GM21390 (cell line): ENCODE measurements around the gene TMEM81.

Source experiments
- ATAC-seq: cut with Tn5 transposase; IDR thresholded peaks from one replicate; pipeline ENCODE4 v1.9.1; 2021; ENCODE audit not compliant: unreplicated experiment

The TMEM81 gene

GRCh38 chr1:205084360-205084759 lies at the start of gene TMEM81:
TMEM81 (minus strand) TSS chr1:205084460; CDS start chr1:205084320, 140 bp downstream.
- no peak for ATAC-seq

- ATAC-seq, result no peak
Observed at GRCh38 chr1:205133287-205133686, 49.0 kb upstream of the TMEM81 start.

DNA sequence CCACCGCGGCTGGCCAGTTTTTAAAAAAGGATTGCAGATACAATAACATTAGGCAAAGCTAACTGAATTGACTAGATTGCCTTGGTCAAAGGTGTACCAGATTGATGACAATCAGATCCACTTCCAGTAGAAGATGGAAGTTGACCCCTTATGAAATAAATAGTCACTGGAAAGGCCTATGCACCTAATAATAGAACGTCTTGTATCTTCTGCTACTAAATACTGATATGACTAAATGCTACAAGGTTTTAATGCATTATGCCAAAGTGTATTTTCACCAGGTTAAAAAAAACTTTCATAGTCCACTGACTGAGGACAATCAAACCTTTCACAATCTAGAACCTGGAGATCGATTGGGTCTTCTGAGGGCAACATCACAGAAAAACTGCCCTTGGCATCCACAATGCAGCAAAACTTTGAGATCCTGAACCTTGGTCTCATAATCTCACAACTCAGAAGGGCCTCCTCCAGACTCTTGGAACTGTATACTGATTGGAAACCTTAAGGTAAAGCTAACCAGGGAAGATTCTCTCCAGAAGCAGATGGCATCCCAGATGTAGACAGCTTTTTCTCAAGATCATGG lies 45.3 kb upstream of the TMEM81 start:
- no peak for ATAC-seq

DNA sequence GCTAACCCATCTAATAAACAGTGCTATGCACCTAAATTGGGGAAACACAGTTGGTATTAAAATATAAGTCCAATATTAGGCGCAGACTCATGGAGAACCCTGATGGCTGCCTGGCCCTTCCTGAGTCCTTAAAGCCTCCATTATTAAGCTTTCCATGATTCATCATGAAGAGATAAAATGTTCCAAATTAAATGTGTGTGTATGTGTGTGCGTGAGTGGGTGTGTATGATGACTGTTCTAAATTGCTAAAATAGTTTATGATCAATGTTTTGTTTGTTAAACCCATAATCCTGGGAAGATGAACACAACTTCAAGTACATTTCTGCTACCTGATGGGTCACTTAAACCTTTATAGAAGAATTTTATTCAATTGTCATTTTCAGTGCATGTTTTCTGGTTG lies 43.8 kb upstream of the TMEM81 start:
- ATAC-seq, result no peak

DNA sequence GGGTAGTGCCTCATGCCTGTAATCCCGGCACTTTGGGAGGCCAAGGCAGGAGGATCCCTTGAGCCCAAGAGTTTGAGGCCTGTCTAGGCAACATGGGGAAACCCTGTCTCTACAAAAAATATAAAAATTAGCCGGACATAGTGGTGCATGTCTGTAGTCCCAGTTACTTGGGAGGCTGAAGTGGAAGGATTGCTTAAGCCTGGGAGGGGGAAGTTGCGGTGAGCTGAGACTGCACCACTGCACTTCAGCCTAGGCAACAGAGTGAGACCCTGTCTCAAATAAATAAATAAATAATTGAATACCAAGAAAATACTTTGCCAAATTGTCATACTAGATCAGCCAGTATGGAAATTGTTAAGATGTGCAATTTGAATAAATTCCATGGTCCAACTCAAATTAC lies 43.4 kb upstream of the TMEM81 start:
- no peak for ATAC-seq

GRCh38 chr1:205124726-205125125 lies 40.5 kb upstream of the TMEM81 start:
- ATAC-seq, result no peak

GRCh38 chr1:205122489-205122882 lies 38.2 kb upstream of the TMEM81 start:
- no peak for ATAC-seq

DNA sequence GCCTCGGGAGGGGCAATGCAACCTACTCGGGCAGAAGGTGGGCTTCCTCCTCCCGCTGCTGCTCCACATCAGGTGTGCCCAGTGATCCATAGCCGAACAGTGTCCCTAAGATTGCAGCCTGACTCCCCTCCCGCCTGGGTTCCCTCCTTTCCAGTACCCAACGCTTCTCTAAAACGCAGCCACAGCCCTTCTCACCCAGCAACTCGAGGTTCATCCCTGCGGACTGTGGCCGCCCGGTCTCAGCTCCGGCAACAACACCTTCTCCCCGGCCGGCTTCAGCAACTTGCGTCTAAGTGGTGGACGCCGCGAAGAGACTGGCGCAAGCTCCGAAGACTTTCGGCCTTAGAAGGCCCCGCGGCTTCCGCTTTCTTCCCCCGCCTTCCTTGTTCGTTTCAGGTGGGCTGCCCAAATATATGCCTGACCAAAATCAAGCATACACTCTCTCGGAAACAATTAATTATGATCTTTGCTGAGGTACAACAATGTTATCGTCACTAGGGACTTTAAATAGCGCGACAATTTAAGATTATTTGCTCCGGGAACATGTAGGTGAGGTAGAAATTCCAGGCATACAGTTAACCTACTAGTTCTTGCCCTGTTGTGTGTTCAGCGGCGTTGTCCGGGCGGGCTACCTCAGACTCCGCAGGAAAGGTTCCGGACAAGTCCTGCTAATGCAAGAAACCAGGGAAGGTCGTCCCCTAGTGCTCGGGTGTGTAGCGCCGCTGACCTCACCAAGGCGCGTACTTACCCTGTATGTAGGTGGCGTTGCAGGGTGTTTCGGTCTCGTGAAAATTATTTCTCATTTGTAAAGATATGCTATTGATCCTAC lies 37.6 kb upstream of the TMEM81 start, which contains the start of gene RBBP5:
Gene RBBP5, minus strand, starts transcription at position 319 of the 829 bp plus-strand sequence. Its CDS starts 105 bp downstream, at position 214.
- ATAC-seq, result peak; percentile 93

- ATAC-seq, result no peak
Observed at GRCh38 chr1:205118752-205119151, 34.5 kb upstream of the TMEM81 start.

GRCh38 chr1:205111354-205111753 lies 27.1 kb upstream of the TMEM81 start:
- no peak for ATAC-seq

- no peak for ATAC-seq
Observed at GRCh38 chr1:205109711-205110110, 25.5 kb upstream of the TMEM81 start.

DNA sequence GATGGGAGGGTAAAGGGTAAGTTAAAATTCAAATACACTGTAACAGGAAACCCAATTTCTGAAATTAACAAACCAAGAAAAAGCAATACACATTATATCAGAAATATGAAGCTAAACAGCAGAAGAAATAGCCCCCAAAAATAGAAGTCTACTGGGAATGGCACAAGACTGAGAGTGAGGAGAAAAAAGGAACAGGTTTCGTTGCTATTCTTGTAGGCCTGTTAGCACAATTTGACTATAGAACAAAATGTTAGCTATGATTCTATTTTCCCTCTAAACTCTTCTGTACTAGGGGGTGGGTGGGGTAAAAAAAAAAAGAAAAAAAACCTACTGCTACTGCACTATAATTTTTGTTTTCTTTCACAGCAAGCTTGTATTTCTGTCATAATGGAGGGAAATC lies 25.0 kb upstream of the TMEM81 start:
- ATAC-seq, result no peak

DNA sequence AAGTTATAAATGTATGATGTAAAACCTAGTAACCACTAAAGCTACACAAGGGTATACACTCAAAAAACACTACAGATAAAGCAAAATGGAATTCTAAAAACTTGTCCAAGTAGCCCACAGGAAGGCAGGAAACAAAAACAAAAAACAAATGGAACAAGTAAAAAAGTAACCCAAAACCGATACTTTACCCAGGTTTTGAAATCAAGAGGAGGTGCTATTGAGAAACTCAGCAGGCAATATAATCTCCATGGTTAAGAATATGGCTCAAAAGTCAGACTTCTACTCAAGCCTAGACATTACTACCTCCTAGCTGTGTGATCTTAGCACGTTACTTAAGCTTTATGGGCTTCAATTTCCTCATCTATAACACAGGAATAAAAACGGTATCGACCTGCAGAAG lies 24.2 kb upstream of the TMEM81 start:
- no peak for ATAC-seq

- no peak for ATAC-seq
Observed at GRCh38 chr1:205107327-205107726, 23.1 kb upstream of the TMEM81 start.

- no peak for ATAC-seq
Observed at GRCh38 chr1:205102404-205102803, 18.1 kb upstream of the TMEM81 start.

DNA sequence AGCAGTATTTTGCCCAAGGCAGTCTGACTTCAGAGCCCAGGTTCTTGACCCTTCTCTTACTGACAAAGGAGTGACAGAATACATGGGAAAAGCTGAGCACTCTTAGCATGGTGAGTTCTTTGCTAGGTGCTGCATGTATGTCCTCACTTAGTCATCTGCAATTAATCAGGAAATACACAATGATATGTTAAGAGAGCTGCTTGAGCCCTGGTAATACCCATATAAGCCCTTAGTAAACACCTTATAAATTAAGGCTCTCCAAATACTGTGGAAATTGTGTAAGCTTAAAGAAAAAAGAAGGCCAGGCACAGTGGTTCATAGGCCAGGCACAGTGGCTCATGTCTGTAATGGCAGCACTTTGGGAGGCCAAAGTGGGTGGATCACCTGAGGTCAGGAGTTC lies 14.0 kb upstream of the TMEM81 start:
- no peak for ATAC-seq

DNA sequence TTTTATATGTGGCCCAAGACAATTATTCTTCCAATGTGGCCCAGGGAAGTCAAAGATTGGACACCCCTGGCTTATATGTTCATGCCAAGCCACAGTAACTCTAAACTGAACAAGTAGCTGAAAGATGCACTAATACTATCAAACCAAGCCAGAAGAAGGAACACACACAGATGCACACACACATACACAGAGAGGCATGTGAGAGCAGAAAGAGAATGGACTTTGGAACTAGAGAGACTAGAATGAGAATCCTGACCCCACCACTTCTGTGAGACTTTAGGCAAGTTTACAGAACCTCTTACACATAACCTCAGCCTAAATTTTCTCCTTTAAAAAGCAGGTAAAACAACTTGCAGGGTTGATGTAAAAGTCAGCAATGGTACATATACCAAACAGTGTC lies 11.2 kb upstream of the TMEM81 start:
- ATAC-seq, result no peak

GRCh38 chr1:205091043-205091740 lies 6.9 kb upstream of the TMEM81 start:
- ATAC-seq, result no peak

GRCh38 chr1:205088341-205088740 lies 4.1 kb upstream of the TMEM81 start:
- no peak for ATAC-seq

DNA sequence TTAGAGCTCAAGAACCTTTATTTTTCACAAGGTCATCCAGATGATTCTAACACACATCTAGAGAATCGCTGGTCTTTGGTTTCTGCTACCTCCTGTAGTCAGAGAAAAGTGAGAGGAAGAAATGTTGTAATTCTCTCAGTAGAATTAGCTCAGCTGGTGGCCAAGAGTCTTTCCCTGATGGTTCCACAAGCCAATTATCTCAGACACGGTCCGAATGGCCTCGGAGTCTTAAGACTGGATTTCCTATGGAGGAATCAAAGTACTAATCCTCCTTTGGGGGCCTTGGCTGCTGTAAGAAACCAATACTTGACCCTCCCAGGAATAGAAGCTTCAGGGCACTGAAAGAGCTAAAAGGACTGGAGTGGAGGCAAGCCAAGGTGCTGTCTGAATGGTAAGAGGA lies 1.8 kb downstream of the TMEM81 start:
- ATAC-seq, result no peak

GRCh38 chr1:205077934-205078311 lies 6.3 kb downstream of the TMEM81 start:
- no peak for ATAC-seq
